Vagina (tissue), 2 donors: ENCODE results near the gene ZNF521.

ENCODE experiments used
- CTCF ChIP-seq, 3 experiments: fragments of 450-650 bp in 2 of 3; fragments of 200-600 bp in 1 of 3; sonication (generic) in 1 of 3; IDR thresholded peaks; one replicate each; pipeline ENCODE4 v1.5.1; 2017 to 2019; ENCODE audit warnings: antibody characterized with exemption in 3 of 3, mild to moderate bottlenecking in 2 of 3, moderate library complexity in 2 of 3
- POLR2AphosphoS5 ChIP-seq, 2 donors: sonication (generic); formaldehyde crosslinking; IDR thresholded peaks; one replicate each; pipeline ENCODE4 v1.9.0; 2017; ENCODE audit warnings: antibody characterized with exemption in 2 of 2, mild to moderate bottlenecking in 2 of 2, low read depth in 1 of 2; ENCODE audit not compliant: insufficient read depth in 1 of 2

GRCh38 chr18:25181581-25181980 lies 170.4 kb downstream of the ZNF521 start:
- TF ChIP-seq CTCF (IDR thresholded peaks at IDR 0.05), result no peak
- no peak for TF ChIP-seq POLR2AphosphoS5 (IDR thresholded peaks at IDR 0.05; ENCODE audit: insufficient read depth in 1 of 2, low read depth in 1 of 2)
